LNCaP clone FGC (cell line): ENCODE results near the gene CYP39A1.

Experiments
- DNase-seq: peaks from one replicate; pipeline ENCODE4 v3.0.0-alpha.2; 2011; ENCODE audit warnings: low read depth
- H3K4me3 ChIP-seq: 2 replicates; pipeline ENCODE4 v1.5.1; 2011; ENCODE audit warnings: mild to moderate bottlenecking, low read depth, low read length, control low read depth
- CTCF ChIP-seq: IDR thresholded peaks from 2 replicates; pipeline ENCODE4 v1.5.1; 2012; ENCODE audit warnings: mild to moderate bottlenecking; ENCODE audit not compliant: control insufficient read depth, insufficient read depth; ENCODE audit errors: extremely low read depth

The CYP39A1 gene

GRCh38 chr6:46526607-46527006, 126.0 kb downstream of the CYP39A1 start:
- H3K4me3 ChIP-seq, result no peak overlapping the region
- no peak for TF ChIP-seq CTCF
- peak; percentile 54 for DNase-seq

GRCh38 chr6:46525583-46525982, 127.0 kb downstream of the CYP39A1 start:
- DNase-seq, result no peak
- H3K4me3 ChIP-seq, result no peak overlapping the region
- TF ChIP-seq CTCF, result no peak

GRCh38 chr6:46521464-46521971, 131.1 kb downstream of the CYP39A1 start:
- DNase-seq, result no peak
- no peak overlapping the region for H3K4me3 ChIP-seq
- TF ChIP-seq CTCF, result no peak

- H3K4me3 ChIP-seq, result no peak overlapping the region
- DNase-seq, result no peak
- no peak for TF ChIP-seq CTCF
Observed at GRCh38 chr6:46517202-46517601, 135.4 kb downstream of the CYP39A1 start.

GRCh38 chr6:46513533-46513932, 139.1 kb downstream of the CYP39A1 start:
- TF ChIP-seq CTCF, result no peak
- no peak overlapping the region for H3K4me3 ChIP-seq
- no peak for DNase-seq

- no peak overlapping the region for H3K4me3 ChIP-seq
- TF ChIP-seq CTCF, result no peak
- DNase-seq, result no peak
Observed at GRCh38 chr6:46511320-46511719, 141.3 kb downstream of the CYP39A1 start.

- H3K4me3 ChIP-seq, result no peak overlapping the region
- DNase-seq, result no peak
- no peak for TF ChIP-seq CTCF
Observed at GRCh38 chr6:46510651-46511050, 142.0 kb downstream of the CYP39A1 start.
